Memory B cell (primary cell): Measurements from ENCODE around the gene EML6.
A peak's percentile ranks its signal among the peaks of the same experiment; 100 is the strongest.

Experiments
- ATAC-seq: fragments of 150-1000 bp; cut with Tn5 transposase; 2 replicates; pipeline ENCODE4 v1.10.0; 2021; ENCODE audit warnings: low read depth, mild to moderate bottlenecking, moderate library complexity
- DNase-seq, 2 donors: peaks; one replicate each; pipeline ENCODE4 v3.0.0; 2022; ENCODE audit warnings: low spot score in 2 of 2
- H3K27ac Mint-ChIP-seq: one replicate; pipeline ENCODE4 v1.8.0; 2022; ENCODE audit warnings: mild to moderate bottlenecking, moderate library complexity, mixed read lengths
- H3K27me3 Mint-ChIP-seq: one replicate; pipeline ENCODE4 v1.8.0; 2022; ENCODE audit warnings: mixed read lengths
- H3K36me3 Mint-ChIP-seq: one replicate; pipeline ENCODE4 v1.8.0; 2022; ENCODE audit warnings: mild to moderate bottlenecking, mixed read lengths
- H3K4me1 Mint-ChIP-seq: one replicate; pipeline ENCODE4 v1.8.0; 2022; ENCODE audit warnings: mixed read lengths
- H3K4me3 Mint-ChIP-seq: one replicate; pipeline ENCODE4 v1.8.0; 2022; ENCODE audit warnings: mild to moderate bottlenecking, moderate library complexity, mixed read lengths
- H3K9me3 Mint-ChIP-seq: one replicate; pipeline ENCODE4 v1.8.0; 2022; ENCODE audit warnings: mixed read lengths

Gene EML6

DNA sequence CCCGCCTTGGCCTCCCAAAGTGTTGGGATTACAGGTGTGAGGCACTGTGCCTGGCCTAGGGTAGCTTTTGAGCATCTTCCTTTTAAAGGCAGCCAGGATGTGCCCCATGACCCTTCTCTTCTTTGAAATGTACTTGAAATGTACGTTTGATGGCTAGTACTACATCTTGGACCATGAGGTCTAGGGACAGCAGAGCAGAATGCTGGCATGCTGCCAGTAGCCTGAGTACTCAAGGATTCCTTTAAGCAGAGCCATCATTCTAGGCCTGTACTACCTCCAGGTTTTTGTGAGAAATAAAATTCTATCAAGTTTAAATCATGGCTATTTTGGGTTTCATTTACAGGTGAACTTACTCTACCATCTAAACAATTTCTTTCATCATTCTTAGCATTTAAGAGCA lies 2.9 kb upstream of the EML6 start:
- ATAC-seq (no peak), DNase-seq (no peak)
- Mint-ChIP-seq H3K27me3 (peaks cover 3% of the 10 kb centered on the region), H3K4me1 (peaks cover 14% of the 10 kb centered on the region), H3K27ac (no peak overlapping the region), H3K9me3 (peaks cover 1% of the 10 kb centered on the region), H3K4me3 (no peak overlapping the region), H3K36me3 (peaks cover 2% of the 10 kb centered on the region)

DNA sequence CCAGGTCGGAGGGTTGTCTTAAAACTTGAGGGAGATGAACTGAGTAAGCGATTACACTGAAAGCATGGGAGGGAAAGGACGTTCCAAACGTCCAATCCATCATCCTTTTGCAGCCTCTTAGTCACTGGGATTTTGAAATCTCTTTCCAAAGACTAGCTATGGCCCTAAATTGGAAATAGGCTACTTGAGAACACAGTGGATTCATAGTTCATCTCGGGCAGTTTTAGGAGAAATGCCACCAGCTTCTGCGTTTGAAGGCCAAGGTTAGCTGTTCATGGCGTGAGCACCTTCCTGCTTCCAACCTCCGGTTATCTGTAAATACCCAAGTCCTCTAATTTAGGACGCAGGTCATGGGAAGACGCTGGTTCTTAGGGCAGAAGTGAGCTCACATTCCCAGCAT lies 821 bp upstream of the EML6 start:
- Mint-ChIP-seq H3K4me1 (peaks cover 23% of the 10 kb centered on the region), H3K36me3 (peaks cover 2% of the 10 kb centered on the region), H3K27me3 (peaks cover 3% of the 10 kb centered on the region), H3K27ac (no peak overlapping the region), H3K9me3 (peaks cover 1% of the 10 kb centered on the region), H3K4me3 (peak overlapping the region; percentile 98)
- DNase-seq (no peak), ATAC-seq (no peak)

DNA sequence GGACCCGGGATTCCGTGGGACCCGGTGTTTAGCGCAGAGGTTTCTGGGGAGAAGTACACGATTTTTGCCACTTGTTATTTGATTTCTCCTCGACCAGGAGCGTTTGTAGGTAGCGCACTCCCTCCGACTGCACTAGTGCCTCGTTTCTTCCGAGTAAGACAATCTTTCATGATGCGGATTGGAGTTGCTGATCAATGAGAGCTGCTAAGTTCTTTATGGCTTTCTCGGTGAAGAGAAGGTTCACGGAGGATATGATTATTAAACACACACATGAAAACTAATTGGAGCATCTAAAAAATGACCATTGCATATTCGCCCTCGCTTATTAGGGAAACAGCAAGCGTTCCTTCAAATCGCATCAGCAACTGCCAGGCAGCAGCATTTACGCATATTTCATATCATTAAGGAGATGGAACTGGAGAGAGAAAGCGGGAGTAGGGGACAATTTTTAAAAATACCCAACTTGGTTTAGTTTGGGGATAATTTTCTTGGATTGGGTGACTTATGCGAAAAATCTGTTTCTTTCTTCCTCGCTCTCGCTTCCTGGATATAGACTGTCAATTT lies 616 bp downstream of the EML6 start:
- DNase-seq (no peak), ATAC-seq (peak; percentile 1)
- Mint-ChIP-seq H3K4me1 (peaks cover 23% of the 10 kb centered on the region), H3K36me3 (peaks cover 2% of the 10 kb centered on the region), H3K27me3 (peaks cover 2% of the 10 kb centered on the region), H3K4me3 (peak overlapping the region; percentile 98), H3K27ac (peak overlapping the region; percentile 87), H3K9me3 (peaks cover under 1% of the 10 kb centered on the region)

DNA sequence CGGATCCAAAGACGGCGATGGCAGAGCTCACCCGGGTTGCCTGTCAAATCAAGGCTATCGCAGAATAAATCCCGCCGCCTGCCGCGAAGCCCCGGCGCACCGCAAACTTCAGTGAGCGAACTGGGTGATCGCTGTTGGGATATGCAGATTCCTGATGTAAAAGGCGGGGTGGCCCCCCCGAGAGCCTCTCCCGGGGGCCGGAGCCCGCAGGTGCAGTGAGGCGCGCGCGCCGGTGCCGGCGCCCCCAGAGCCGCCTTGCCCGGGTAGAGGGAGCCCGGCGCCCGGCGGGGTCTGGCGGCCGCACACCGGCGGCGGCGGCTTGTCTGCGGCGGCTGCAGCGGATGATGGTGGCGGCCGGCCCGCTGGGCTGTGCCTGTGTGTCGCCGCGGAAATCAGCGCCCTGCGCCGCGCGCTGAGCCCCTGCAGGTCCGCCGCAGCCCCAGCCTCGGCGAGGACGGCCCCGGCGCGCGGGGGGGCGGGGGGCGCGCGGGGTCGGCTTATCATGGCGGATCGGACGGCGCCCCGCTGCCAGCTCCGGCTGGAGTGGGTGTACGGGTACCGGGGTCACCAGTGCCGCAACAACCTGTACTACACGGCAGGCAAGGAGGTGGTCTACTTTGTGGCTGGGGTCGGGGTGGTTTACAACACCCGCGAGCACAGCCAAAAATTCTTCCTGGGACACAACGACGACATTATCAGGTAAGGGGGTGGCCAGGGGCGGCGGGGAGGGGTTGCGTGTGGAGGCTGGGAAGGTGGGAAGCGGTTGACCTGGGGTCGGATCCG lies 1.3 kb downstream of the EML6 start:
- ATAC-seq (no peak), DNase-seq (peak; percentile 15 to 53)
- peak overlapping the region; percentile 87 for H3K27ac Mint-ChIP-seq
- H3K4me1 Mint-ChIP-seq: peaks cover 23% of the 10 kb centered on the region
- no peaks in the 10 kb centered on the region for H3K9me3 Mint-ChIP-seq
- H3K36me3 Mint-ChIP-seq: no peaks in the 10 kb centered on the region
- no peaks in the 10 kb centered on the region for H3K27me3 Mint-ChIP-seq
- peak overlapping the region; percentile 98 for H3K4me3 Mint-ChIP-seq

DNA sequence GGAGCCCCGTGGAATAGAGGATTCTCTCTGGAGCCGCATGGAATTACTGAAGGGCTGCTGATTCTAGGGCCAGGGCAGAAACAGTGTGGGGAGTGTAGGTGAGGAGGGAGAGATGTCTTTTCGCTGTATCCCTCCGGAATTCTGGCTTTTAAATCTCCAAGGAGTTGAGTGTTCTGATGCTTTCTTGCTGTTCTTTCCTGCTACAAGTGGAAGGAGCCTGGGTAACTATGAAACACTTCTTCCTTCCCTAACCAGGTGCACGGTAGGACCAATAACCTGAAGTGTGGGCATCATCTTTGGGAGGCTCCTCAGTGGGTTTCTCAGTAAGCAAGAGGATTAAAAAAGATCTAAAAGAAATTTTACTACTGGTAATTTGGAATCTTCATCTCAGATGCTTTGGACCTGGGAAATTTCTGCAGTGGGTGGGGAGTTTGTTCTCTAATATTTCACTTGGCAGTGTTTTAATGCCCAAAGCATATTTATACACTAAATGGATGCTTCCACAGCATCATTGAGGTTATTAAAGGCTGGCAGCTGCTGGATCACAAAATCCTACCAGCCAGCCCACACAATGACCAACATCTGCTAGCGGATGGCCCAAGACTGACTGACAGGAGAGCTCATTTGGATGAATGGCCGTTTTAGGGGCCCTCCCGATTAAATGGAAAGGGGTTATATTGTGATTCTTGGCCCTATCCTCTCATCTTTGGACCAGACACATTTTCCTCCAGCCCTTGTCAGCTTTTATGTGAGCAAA lies 2.1 kb downstream of the EML6 start:
- no peaks in the 10 kb centered on the region for H3K36me3 Mint-ChIP-seq
- H3K27ac Mint-ChIP-seq: no peak overlapping the region
- no peaks in the 10 kb centered on the region for H3K9me3 Mint-ChIP-seq
- peaks cover 23% of the 10 kb centered on the region for H3K4me1 Mint-ChIP-seq
- DNase-seq: no peak
- no peak for ATAC-seq
- peak overlapping the region; percentile 90 for H3K4me3 Mint-ChIP-seq
- H3K27me3 Mint-ChIP-seq: no peaks in the 10 kb centered on the region

DNA sequence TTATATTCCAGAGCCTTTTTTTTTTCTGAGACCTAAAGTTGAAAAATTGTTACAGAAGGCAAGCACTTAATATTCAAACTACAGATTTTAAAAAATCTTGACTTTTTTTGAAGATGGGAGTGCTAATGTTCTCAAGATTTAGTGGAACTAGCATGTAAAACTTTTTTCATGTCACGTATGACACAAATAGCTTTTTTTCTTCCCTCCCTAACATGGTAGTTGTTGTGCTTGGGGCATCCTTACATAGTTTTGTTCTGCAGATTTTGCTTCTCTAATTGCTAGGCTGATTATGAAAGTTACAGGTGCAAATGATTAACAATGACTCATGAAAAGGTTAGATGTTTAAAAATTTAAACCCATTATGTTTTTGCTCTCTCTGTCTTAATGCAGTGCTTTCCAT lies 3.0 kb downstream of the EML6 start:
- Mint-ChIP-seq H3K9me3 (no peaks in the 10 kb centered on the region), H3K27me3 (no peaks in the 10 kb centered on the region), H3K4me3 (peak overlapping the region; percentile 6), H3K4me1 (peaks cover 23% of the 10 kb centered on the region), H3K27ac (no peak overlapping the region), H3K36me3 (peaks cover 2% of the 10 kb centered on the region)
- ATAC-seq (no peak), DNase-seq (no peak)

DNA sequence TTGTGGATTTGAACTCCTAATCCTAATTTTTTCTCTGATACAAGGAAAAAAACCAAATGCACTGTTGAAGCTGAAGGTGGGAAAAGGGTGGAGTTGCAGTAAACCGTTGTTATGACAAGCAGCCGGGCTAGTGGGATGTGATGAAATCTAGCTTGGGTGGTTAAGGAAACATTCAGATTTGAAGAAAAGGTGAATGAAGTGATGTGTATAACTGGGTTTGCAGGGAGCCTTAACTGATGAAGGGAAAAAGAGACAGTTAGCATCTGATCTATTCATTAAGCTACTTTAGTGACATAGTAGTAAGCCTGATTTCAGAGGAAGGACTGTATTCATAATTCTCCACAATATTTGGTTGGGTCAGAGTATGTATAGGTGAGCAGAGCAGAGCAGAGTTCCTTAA lies 3.5 kb downstream of the EML6 start:
- DNase-seq: no peak
- no peaks in the 10 kb centered on the region for H3K27me3 Mint-ChIP-seq
- peaks cover 2% of the 10 kb centered on the region for H3K36me3 Mint-ChIP-seq
- H3K4me3 Mint-ChIP-seq: no peak overlapping the region
- no peaks in the 10 kb centered on the region for H3K9me3 Mint-ChIP-seq
- H3K4me1 Mint-ChIP-seq: peaks cover 23% of the 10 kb centered on the region
- no peak overlapping the region for H3K27ac Mint-ChIP-seq
- ATAC-seq: no peak

DNA sequence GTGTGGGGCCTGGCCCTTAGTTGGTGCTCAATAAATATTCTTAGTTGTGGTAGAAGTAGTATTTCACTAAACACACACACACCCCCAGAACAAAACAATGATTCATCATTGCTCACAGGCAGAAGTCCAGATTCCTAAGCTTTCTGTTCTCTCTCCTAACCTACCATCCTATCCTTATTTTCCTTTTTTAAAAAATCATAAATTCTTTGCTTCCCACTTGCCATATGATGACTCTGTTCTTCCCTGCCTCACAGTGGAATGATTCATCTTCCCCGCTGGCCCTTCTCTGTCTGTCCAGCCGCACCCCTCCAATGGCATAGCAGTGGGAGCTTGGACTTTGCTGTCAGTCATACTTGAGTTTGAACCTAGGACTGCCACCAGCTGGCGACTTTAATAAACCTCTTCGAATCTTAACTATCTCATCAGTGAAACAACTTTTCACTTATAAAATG lies 5.2 kb downstream of the EML6 start:
- no peak overlapping the region for H3K27ac Mint-ChIP-seq
- H3K9me3 Mint-ChIP-seq: no peaks in the 10 kb centered on the region
- H3K4me3 Mint-ChIP-seq: no peak overlapping the region
- H3K4me1 Mint-ChIP-seq: peaks cover 23% of the 10 kb centered on the region
- no peaks in the 10 kb centered on the region for H3K27me3 Mint-ChIP-seq
- peaks cover 5% of the 10 kb centered on the region for H3K36me3 Mint-ChIP-seq
- no peak for DNase-seq
- ATAC-seq: no peak

DNA sequence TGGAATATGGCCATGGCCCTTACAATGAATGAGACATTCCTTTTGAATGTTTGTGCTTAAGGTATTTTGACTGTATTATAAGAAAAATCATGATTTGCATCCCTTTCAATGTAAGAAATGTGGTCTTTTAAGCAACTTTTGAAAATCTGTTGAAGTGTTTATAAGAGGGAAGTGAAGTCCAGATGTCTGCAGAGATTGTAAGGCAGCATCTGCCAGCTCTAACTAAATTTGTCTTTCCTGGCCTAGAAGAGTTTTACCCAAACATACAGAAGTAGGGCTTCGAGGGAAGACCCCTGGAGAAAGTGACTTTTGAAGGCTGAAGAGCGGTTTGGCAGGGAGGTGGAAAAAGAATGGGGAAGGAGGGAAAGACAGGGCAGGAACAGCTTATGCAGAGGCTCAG lies 12.2 kb downstream of the EML6 start:
- Mint-ChIP-seq H3K4me3 (no peak overlapping the region), H3K27ac (no peak overlapping the region), H3K27me3 (no peaks in the 10 kb centered on the region), H3K4me1 (peaks cover 17% of the 10 kb centered on the region), H3K36me3 (peaks cover 6% of the 10 kb centered on the region), H3K9me3 (no peaks in the 10 kb centered on the region)
- ATAC-seq (no peak), DNase-seq (no peak)

DNA sequence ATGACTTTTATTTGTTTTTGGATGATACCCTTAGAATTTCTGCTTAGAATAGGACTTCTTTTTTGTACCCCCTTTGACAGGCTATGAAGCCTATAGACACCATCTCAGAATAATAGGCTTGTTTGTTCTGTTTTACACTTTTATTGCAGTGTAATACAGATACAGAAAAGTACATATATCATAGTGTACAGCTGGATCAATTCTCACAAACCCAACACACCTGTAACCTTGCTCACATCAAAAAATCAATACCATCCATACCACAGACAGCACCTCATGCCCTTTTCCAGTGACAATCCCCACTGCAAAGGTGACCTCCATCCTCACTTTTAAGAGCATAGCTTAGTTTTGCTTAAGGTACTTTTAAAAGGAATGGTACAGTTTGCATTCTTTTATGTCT lies 14.8 kb downstream of the EML6 start:
- H3K4me3 Mint-ChIP-seq: no peak overlapping the region
- H3K36me3 Mint-ChIP-seq: peaks cover 4% of the 10 kb centered on the region
- H3K4me1 Mint-ChIP-seq: peaks cover 17% of the 10 kb centered on the region
- ATAC-seq (no peak), DNase-seq (no peak)
- no peaks in the 10 kb centered on the region for H3K9me3 Mint-ChIP-seq
- no peaks in the 10 kb centered on the region for H3K27me3 Mint-ChIP-seq
- no peak overlapping the region for H3K27ac Mint-ChIP-seq

DNA sequence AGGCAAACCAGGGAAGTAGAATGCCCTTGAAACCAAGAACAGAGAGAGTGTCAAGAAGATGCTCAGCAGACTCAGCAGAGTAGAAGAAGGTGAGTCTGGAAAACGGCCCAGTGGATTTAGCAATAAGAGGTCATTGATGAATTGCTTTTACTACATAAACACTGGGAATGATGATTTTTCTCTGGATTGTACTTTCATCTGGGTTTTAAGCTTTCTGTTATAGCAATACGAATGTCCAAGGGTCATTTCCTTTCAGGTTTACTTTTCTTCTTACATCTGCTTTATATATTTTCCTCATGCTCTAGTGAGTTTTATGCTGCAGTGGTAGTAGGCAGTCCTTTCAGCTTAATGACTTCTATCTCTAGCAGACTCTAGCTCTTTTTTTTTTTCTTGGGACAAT lies 16.9 kb downstream of the EML6 start:
- no peaks in the 10 kb centered on the region for H3K27me3 Mint-ChIP-seq
- ATAC-seq: no peak
- DNase-seq: no peak
- H3K9me3 Mint-ChIP-seq: no peaks in the 10 kb centered on the region
- H3K4me3 Mint-ChIP-seq: no peak overlapping the region
- H3K27ac Mint-ChIP-seq: peak overlapping the region; percentile 2
- peaks cover 2% of the 10 kb centered on the region for H3K36me3 Mint-ChIP-seq
- peaks cover 27% of the 10 kb centered on the region for H3K4me1 Mint-ChIP-seq

DNA sequence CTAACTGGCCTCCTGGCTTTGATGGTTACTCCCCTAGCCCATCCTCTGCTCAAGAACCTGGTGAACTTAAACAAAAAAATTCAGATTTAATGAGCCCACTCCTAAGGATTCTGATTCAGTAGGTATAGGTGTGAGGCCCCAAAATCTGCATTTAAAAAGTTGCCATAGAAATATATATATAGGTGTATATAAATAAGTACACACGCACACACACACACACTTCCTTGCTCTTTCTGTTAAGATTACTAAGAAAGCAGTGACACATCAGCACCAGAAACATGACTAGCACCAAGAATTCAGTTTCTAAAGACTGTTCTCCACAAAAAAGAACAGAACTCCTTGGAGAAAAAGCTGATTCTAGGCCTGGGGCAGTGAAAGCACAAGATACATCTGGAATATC lies 17.8 kb downstream of the EML6 start:
- ATAC-seq: no peak
- H3K9me3 Mint-ChIP-seq: no peaks in the 10 kb centered on the region
- H3K27ac Mint-ChIP-seq: no peak overlapping the region
- no peaks in the 10 kb centered on the region for H3K27me3 Mint-ChIP-seq
- H3K4me3 Mint-ChIP-seq: no peak overlapping the region
- peaks cover 27% of the 10 kb centered on the region for H3K4me1 Mint-ChIP-seq
- peaks cover 2% of the 10 kb centered on the region for H3K36me3 Mint-ChIP-seq
- no peak for DNase-seq

DNA sequence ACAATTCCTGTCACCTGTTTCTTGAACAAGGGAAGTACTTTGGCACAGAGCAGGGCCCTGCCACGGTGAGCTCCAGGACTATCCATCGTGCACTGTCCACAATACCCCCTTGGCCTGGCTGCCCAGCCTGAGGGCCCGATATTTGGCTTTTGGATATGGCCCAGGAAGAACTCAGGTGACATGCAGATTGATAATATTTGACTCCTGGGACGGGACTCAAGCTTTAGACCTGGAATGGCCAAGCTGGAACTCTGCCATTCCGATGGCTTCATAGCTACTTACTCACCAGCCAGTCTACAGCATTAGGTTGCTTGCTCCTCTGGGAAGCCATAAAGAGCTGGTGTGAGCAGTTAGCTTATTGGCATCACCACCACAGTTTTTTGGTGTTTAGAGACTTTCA lies 26.6 kb downstream of the EML6 start:
- no peaks in the 10 kb centered on the region for H3K9me3 Mint-ChIP-seq
- no peaks in the 10 kb centered on the region for H3K27me3 Mint-ChIP-seq
- peaks cover 2% of the 10 kb centered on the region for H3K4me1 Mint-ChIP-seq
- ATAC-seq (no peak), DNase-seq (no peak)
- no peak overlapping the region for H3K27ac Mint-ChIP-seq
- no peak overlapping the region for H3K4me3 Mint-ChIP-seq
- peaks cover 3% of the 10 kb centered on the region for H3K36me3 Mint-ChIP-seq

DNA sequence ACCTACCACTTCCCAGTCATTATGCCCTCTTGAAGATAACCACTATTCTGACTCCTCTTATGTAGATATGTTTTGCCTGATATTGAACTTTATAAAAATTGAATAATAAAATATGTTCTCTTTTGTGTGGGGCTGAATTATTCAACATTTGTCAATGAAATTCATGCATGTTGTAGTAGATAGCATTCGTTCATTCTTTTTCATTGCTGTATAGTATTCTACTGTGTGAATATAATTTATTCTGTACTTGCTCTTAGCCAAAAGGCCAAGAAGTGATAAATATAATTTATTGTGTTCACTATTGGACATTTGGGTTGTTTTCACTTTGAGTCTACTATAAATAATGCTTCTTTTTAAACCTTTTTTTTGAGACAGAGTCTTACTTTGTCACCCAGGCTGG lies 29.0 kb downstream of the EML6 start:
- Mint-ChIP-seq H3K4me3 (no peak overlapping the region), H3K4me1 (peaks cover 15% of the 10 kb centered on the region), H3K36me3 (peaks cover 4% of the 10 kb centered on the region)

More for the DNA sequence above, 29.0 kb downstream of the EML6 start:
- ATAC-seq: no peak
- H3K27ac Mint-ChIP-seq: no peak overlapping the region
- peaks cover 1% of the 10 kb centered on the region for H3K9me3 Mint-ChIP-seq
- no peaks in the 10 kb centered on the region for H3K27me3 Mint-ChIP-seq
- no peak for DNase-seq
